Measurements from ENCODE around the gene AKAP12.

- no peak for TF ChIP-seq EZH2 (IDR thresholded peaks at IDR 0.05; ENCODE audit: borderline replicate concordance, low read length)
- no peak for TF ChIP-seq CTCF (IDR thresholded peaks at IDR 0.05; ENCODE audit: low read length)
These were observed 29.7 kb downstream of the AKAP12 start for GRCh38 chr6:151269321-151269995.

All from OCI-LY1 (cell line).